Left ventricle myocardium inferior (tissue), 1 donor: Measurements from ENCODE around the gene COASY. TPM values are rescaled to one million over a fixed set of nuclear protein-coding genes. Genes with fewer than 3 reads are reported as not detected.

Experiments
- DNase-seq: peaks from one replicate; pipeline ENCODE4 v3.0.0-alpha.2; 2020
- H3K27ac ChIP-seq: fragments of 200-600 bp; replicated peaks from 2 replicates; pipeline ENCODE4 v1.8.0; 2021
- H3K27me3 ChIP-seq: fragments of 200-600 bp; 2 replicates; pipeline ENCODE4 v1.8.0; 2021; ENCODE audit warnings: low read depth
- H3K36me3 ChIP-seq: fragments of 200-600 bp; 2 replicates; pipeline ENCODE4 v1.8.0; 2021
- H3K4me1 ChIP-seq: fragments of 200-600 bp; 2 replicates; pipeline ENCODE4 v1.8.0; 2021
- H3K4me3 ChIP-seq: fragments of 200-600 bp; 2 replicates; pipeline ENCODE4 v1.8.0; 2021; ENCODE audit warnings: mild to moderate bottlenecking, moderate library complexity
- H3K9me3 ChIP-seq: fragments of 200-600 bp; replicated peaks from 2 replicates; pipeline ENCODE4 v1.8.0; 2021
- intact Hi-C: fragments of 100-400 bp; cut with micrococcal nuclease; formaldehyde crosslinking; loops from one replicate; pipeline ENCODE4 v1.11.0; 2022
- microRNA-seq: library from miRNA; unstranded; fragments of <30 nt; microRNA quantifications from one replicate; pipeline ENCODE4 v1.2.0, GENCODE V29; 2020
- total RNA-seq: library from RNA; stranded (reverse); fragmentation: NEBNext Ultra II Directional; extraction: Animal tissue kit (Norgen Biotek cat#: 25700); gene quantifications from one replicate; pipeline ENCODE4 v1.2.1, GENCODE V29; 2021
- TF ChIP-seq, protein P1 (sequence below): fragments of 200-600 bp; IDR thresholded peaks from 2 replicates; pipeline ENCODE4 v1.8.0; 2021; ENCODE audit warnings: antibody characterized with exemption, mild to moderate bottlenecking, borderline replicate concordance
- donor health status: DM: no; HTN: yes; CAD: no; lungs with severe emphysema.

Gene COASY
- total RNA-seq, 1 donor from 2014 or later: 48.8 TPM

GRCh38 chr17:42612013-42612412, 50.1 kb downstream of the COASY start:
- intact Hi-C loops: loop anchor here (10.0 kb wide), 1 partner anchor 63 kb away; the partner anchor contains the start of gene PLEKHH3
- H3K4me3 ChIP-seq: no peak overlapping the region
- H3K27ac ChIP-seq: no peak overlapping the region
- H3K27me3 ChIP-seq: no peaks in the 10 kb centered on the region
- peaks cover 35% of the 10 kb centered on the region for H3K4me1 ChIP-seq
- no peak for DNase-seq
- TF ChIP-seq, protein P1, sequence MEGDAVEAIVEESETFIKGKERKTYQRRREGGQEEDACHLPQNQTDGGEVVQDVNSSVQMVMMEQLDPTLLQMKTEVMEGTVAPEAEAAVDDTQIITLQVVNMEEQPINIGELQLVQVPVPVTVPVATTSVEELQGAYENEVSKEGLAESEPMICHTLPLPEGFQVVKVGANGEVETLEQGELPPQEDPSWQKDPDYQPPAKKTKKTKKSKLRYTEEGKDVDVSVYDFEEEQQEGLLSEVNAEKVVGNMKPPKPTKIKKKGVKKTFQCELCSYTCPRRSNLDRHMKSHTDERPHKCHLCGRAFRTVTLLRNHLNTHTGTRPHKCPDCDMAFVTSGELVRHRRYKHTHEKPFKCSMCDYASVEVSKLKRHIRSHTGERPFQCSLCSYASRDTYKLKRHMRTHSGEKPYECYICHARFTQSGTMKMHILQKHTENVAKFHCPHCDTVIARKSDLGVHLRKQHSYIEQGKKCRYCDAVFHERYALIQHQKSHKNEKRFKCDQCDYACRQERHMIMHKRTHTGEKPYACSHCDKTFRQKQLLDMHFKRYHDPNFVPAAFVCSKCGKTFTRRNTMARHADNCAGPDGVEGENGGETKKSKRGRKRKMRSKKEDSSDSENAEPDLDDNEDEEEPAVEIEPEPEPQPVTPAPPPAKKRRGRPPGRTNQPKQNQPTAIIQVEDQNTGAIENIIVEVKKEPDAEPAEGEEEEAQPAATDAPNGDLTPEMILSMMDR: no peak
- H3K9me3 ChIP-seq: no peaks in the 10 kb centered on the region
- H3K36me3 ChIP-seq: peaks cover 46% of the 10 kb centered on the region

DNA sequence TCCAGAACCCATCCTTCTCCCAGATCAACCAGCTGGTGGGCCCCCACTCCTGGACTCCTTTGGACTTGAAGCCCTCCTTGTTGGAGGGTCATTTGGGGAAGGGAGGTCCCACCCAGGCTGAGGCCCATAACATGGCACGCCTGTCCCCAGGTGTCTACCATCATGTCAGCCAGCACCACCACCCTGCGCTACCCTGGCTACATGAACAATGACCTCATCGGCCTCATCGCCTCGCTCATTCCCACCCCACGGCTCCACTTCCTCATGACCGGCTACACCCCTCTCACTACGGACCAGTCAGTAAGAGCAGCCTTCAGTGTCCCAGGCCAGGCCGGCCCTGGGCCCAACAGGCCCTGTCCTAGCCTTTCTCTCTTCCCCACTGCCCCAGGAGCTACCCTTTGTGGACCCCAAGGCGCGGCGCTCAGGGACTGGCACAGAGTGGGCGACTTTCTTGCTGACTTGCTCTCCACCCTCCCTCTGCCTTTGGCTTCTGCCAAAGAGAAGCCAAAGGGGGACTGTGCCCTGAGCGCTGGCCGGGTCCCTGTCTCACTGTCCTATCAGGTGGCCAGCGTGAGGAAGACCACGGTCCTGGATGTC, 51.8 kb downstream of the COASY start:
- TF ChIP-seq, protein P1: no peak
- Histone ChIP-seq H3K36me3 (peaks cover 46% of the 10 kb centered on the region), H3K4me1 (peaks cover 31% of the 10 kb centered on the region), H3K4me3 (no peak overlapping the region), H3K9me3 (no peaks in the 10 kb centered on the region), H3K27ac (no peak overlapping the region), H3K27me3 (no peaks in the 10 kb centered on the region)
- DNase-seq: no peak
- intact Hi-C loops: loop anchor here (10.0 kb wide), 1 partner anchor 61 kb away; the partner anchor contains the start of gene PLEKHH3

Small RNA genes lying within 50 kb of the gene (microRNA-seq; reads per million reads assigned to microRNA genes)
- 2.2 reads per million for gene MIR5010

Other genes starting within 250 kb of the COASY start
- gene STAT3, start 173.7 kb upstream of the COASY start, total RNA-seq: 116 TPM
- 205 TPM for gene CAVIN1, start 138.9 kb upstream of the COASY start, total RNA-seq
- 25.6 TPM for gene ATP6V0A1, start 103.3 kb upstream of the COASY start, total RNA-seq
- 7.7 TPM for gene NAGLU, start 25.9 kb upstream of the COASY start, total RNA-seq
- 0.99 TPM for gene HSD17B1, start 9.2 kb upstream of the COASY start, total RNA-seq
- gene MLX, start 5.0 kb downstream of the COASY start, total RNA-seq: 79.7 TPM
- 2.5 TPM for gene PSMC3IP, start 15.6 kb downstream of the COASY start, total RNA-seq
- 17.6 TPM for gene RETREG3, start 47.2 kb downstream of the COASY start, total RNA-seq
- gene TUBG1, start 47.5 kb downstream of the COASY start, total RNA-seq: 48.0 TPM
- 15.6 TPM for gene TUBG2, start 97.1 kb downstream of the COASY start, total RNA-seq
- 21.5 TPM for gene PLEKHH3, start 114.8 kb downstream of the COASY start, total RNA-seq
- 0.88 TPM for gene CCR10, start 119.7 kb downstream of the COASY start, total RNA-seq
- 4.2 TPM for gene CNTNAP1, start 120.4 kb downstream of the COASY start, total RNA-seq
- 43.3 TPM for gene EZH1, start 182.9 kb downstream of the COASY start, total RNA-seq
- gene RAMP2, start 199.1 kb downstream of the COASY start, total RNA-seq: 37.7 TPM
- 37.5 TPM for gene VPS25, start 211.3 kb downstream of the COASY start, total RNA-seq
- gene WNK4, start 218.5 kb downstream of the COASY start, total RNA-seq: not detected
- gene COA3, start 236.6 kb downstream of the COASY start, total RNA-seq: 71.0 TPM
- gene CNTD1, start 236.7 kb downstream of the COASY start, total RNA-seq: not detected